Measurements from ENCODE around the gene DEPDC5.

- TF ChIP-seq CTCF (IDR thresholded peaks at IDR 0.05) (no peak), POLR2AphosphoS5 (IDR thresholded peaks at IDR 0.05) (no peak), POLR2A (IDR thresholded peaks at IDR 0.05) (no peak), EP300 (IDR thresholded peaks at IDR 0.05) (no peak)
Observed at GRCh38 chr22:31919730-31920129, 165.9 kb downstream of the DEPDC5 start.

All from sigmoid colon (tissue), 4 donors.